ENCODE data around the gene ACACB.
"Not testable (repeated sequence)": the region's sequence is repeated elsewhere in the genome, so short reads cannot be mapped to it uniquely, and the experiment has no call there.

Gene ACACB

DNA sequence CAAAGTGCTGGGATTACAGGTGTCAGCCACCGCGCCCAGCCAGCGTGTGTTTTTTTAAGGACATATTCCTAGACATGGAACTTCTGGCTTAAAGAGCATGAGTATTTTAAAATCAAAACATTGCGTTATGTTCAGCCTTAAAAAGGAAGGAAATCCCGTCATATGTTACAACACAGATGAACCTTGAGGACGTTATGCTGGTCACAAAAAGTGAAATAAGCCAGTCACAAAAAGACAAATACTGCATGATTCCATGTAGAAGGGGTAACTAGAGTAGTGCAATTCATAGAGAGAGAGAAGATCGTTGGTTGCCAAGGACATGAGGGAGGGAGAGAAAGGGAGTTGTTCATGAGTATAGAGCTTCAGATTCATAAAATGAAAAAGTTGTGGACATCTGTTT lies 53.9 kb downstream of the ACACB start:
- no peak for FAIRE-seq
- DNase-seq (ENCODE audit: insufficient read length, low spot score) = no peak

GRCh38 chr12:109172787-109173186 lies 56.4 kb downstream of the ACACB start:
- DNase-seq (ENCODE audit: insufficient read length, low spot score); FAIRE-seq: not testable (repeated sequence)

DNA sequence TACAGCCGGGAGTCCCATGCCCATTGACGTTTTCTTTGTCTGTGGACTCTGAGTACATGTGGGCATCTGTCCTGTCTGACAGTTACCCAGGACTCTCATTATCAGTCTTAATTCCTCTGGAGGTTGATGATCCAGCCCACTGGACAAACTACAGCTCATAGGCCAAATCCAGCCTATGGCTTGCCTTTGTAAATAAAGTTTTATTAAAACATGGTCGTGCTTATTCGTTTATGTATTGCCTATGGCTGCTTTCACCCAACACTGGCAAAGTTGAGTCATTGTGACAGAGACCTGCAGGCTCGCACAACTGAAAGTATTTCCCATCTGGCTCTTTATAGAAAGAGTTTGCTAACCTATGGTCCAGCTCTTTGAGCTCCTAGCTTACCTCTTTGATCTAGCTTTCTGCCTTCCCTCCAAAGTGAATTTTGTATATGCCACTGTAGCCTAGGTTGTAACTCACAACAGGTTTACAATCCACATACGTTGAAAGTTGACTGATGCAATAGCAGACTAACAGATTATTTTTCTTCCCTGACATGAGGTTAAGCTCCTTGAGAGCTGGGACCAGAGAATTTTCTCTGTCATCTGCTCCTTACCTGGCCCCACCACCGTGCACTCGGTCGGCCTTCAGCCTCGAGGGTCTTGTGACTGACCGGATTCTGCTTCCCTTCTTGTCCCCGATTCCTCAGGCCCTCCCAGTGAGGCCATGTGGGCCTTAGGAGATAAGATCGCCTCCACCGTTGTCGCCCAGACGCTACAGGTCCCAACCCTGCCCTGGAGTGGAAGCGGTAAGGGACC lies 57.3 kb downstream of the ACACB start:
- no peak for DNase-seq (ENCODE audit: insufficient read length, low spot score)
- no peak for FAIRE-seq

- DNase-seq (ENCODE audit: insufficient read length, low spot score) (no peak), FAIRE-seq (no peak)
Measured at GRCh38 chr12:109174468-109174867, 58.1 kb downstream of the ACACB start.

- DNase-seq (ENCODE audit: insufficient read length, low spot score) (no peak), FAIRE-seq (no peak)
Measured at GRCh38 chr12:109178532-109178931, 62.1 kb downstream of the ACACB start.

DNA sequence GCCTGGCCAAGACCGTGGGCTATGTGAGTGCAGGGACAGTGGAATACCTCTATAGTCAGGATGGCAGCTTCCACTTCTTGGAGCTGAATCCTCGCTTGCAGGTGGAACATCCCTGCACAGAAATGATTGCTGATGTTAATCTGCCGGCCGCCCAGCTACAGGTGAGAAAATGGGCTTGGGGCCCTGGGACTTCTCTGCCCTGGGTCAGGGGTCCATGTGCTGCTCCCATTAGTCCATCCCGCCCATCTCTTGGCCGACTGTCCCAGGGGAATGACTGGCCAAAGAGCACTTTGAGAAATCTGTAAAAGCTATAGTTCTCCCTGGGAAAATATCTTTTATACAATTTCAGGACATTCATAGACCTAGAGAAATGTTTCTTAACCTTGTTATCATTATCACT lies 63.5 kb downstream of the ACACB start:
- FAIRE-seq (no peak), DNase-seq (ENCODE audit: insufficient read length, low spot score) (no peak)

GRCh38 chr12:109182041-109182839 lies 65.9 kb downstream of the ACACB start:
- DNase-seq (ENCODE audit: insufficient read length, low spot score) (no peak), FAIRE-seq (no peak)

DNA sequence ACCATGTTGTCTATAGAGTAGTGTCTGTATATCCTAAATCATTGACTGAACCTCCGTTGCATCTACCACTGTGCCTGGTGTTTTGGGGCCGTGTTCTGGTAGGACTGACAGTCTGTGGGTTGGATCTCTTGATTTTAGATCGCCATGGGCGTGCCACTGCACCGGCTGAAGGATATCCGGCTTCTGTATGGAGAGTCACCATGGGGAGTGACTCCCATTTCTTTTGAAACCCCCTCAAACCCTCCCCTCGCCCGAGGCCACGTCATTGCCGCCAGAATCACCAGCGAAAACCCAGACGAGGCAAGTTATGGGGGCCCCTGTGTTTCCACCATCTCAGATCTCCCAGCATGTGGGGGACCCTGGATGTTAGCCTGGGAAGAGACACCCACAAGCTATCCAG lies 69.1 kb downstream of the ACACB start:
- DNase-seq (ENCODE audit: insufficient read length, low spot score) = no peak
- FAIRE-seq = no peak

DNA sequence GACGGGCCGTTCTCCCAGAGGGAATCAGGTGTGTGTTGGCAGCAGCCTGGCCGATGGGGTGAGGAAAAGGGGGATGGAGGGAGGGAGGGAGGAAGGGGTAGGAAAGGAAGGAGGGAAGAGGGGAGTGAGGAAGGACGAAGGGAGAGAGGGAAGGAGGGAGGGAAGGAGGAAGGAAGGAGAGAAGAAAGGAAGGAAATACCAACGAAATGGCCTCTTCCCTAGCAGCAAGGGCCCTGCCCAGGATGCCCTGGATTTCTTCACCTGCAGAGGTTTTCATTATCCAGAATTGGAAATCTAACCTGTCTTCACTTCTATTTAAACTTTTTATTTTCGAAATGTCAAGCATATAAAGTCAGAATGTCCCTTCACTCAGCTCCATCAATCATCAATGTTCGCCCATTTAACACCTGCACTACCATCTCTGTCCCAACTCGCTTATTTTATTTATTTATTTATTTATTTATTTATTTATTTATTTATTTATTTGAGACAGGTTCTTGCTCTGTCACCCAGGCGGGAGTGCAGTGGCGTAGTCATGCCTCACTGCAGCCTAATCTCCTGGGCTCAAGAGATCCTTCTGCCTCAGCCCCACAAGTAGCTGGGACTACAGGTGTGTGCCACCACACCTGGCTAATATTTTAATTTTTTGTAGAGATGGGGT lies 70.7 kb downstream of the ACACB start:
- FAIRE-seq = no peak

GRCh38 chr12:109188108-109188712 lies 71.8 kb downstream of the ACACB start:
- DNase-seq (ENCODE audit: insufficient read length, low spot score) (no peak), FAIRE-seq (no peak)

More for the DNA sequence above, 70.7 kb downstream of the ACACB start:
- DNase-seq (ENCODE audit: insufficient read length, low spot score) = no peak

DNA sequence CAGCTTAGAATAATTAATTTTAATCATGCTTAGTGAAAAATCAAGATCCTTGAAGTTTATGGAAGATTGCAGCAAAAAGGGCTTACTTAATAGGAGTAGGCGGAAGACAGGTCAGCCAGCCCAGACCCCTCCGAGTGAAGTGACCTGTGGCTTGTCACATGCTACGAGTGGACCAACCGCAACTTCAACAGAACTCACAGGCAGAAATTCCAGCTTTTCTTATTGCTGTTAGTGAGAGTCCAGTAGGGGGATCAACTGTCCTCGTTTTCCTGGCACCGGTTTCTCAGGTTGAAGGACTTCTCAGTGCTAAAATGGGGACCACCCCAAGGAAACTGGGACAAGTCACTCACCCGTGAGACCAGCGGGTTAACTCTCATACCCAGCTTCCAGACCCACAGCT lies 72.9 kb downstream of the ACACB start:
- no peak for FAIRE-seq

GRCh38 chr12:109191621-109192250 lies 75.3 kb downstream of the ACACB start:
- FAIRE-seq (peak; percentile 16), DNase-seq (ENCODE audit: insufficient read length, low spot score) (peak; percentile 33)

More for the DNA sequence above, 72.9 kb downstream of the ACACB start:
- DNase-seq (ENCODE audit: insufficient read length, low spot score) = no peak

GRCh38 chr12:109192358-109192757 lies 76.0 kb downstream of the ACACB start:
- no peak for FAIRE-seq

DNA sequence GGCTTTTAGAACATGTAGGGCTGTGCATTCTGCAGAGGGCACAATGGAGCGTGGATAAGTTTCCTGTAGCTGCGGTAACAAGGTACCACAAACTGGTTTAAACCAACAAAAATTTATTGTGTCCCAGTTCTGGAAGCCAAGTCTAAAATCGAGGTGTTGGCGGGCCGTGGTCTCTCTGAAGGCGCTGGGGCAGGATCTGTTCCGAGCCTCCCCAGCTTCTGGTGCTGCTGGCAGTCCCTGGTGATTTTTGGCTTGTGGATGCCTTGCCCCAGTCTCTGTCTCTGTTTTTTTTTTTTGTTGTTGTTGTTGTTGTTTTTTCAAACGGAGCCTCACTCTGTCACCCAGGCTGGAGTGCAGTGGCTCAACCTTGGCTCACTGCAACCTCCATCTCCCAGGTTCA lies 77.5 kb downstream of the ACACB start:
- DNase-seq (ENCODE audit: insufficient read length, low spot score) (no peak), FAIRE-seq (no peak)

More at GRCh38 chr12:109192358-109192757, 76.0 kb downstream of the ACACB start:
- DNase-seq (ENCODE audit: insufficient read length, low spot score) = peak; percentile 59

- FAIRE-seq (no peak), DNase-seq (ENCODE audit: insufficient read length, low spot score) (no peak)
Measured at GRCh38 chr12:109196332-109196731, 79.9 kb downstream of the ACACB start.

- no peak for FAIRE-seq
- no peak for DNase-seq (ENCODE audit: insufficient read length, low spot score)
Measured at GRCh38 chr12:109197327-109197726, 80.9 kb downstream of the ACACB start.

- DNase-seq (ENCODE audit: insufficient read length, low spot score) = no peak
- no peak for FAIRE-seq
Measured at GRCh38 chr12:109199324-109199723, 82.9 kb downstream of the ACACB start.

DNA sequence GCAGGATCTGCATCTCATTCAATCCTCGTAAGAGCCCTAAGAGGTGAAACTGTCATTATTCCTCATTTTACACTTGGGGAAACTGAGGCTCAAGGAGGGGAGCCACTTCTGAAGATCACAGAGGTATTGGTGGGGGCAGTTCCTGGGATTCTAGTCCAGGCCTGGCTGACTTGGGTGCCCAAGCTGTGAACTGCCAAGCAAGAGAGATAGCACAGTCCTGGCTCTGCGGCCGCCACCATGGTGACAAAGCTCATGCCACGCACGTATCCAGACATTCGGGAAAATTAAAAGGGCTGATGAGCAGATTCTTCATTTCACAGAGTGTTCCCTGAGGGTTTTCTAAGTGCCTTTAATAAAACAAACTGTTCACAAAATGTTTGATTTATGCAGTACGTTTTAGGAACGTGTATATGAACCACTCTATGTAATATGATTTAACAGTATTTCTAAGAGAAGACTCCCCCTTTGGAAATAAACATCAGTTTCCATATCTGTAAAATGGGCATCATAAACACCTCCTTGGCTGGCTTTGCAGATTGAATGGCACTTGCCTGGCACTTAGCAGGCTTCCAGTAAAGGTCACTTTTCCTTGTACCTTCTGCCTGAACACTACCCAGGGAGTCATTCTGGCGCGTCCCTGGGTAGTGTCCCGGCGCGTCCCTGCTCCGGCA lies 84.6 kb downstream of the ACACB start:
- DNase-seq (ENCODE audit: insufficient read length, low spot score) (no peak), FAIRE-seq (no peak)

GRCh38 chr12:109201496-109201885 lies 85.1 kb downstream of the ACACB start:
- FAIRE-seq = no peak
- DNase-seq (ENCODE audit: insufficient read length, low spot score) = no peak

- no peak for FAIRE-seq
- DNase-seq (ENCODE audit: insufficient read length, low spot score) = no peak
Measured at GRCh38 chr12:109202770-109203169, 86.4 kb downstream of the ACACB start.

All from HTR-8/SVneo (cell line).